GM12874 (cell line): ENCODE data around the gene COL28A1.

Source experiments
- CTCF ChIP-seq: IDR thresholded peaks from 2 replicates; pipeline ENCODE4 v1.5.1; 2011; ENCODE audit warnings: low read depth, mild to moderate bottlenecking, control low read depth, low read length, moderate library complexity; ENCODE audit not compliant: insufficient read depth

The COL28A1 gene

GRCh38 chr7:7542251-7542835, 6.7 kb upstream of the COL28A1 start:
- TF ChIP-seq CTCF = no peak

- TF ChIP-seq CTCF = no peak
Measured at GRCh38 chr7:7539711-7540110, 4.0 kb upstream of the COL28A1 start.

- no peak for TF ChIP-seq CTCF
Measured at GRCh38 chr7:7539152-7539551, 3.5 kb upstream of the COL28A1 start.

GRCh38 chr7:7537711-7538110, 2.0 kb upstream of the COL28A1 start:
- no peak for TF ChIP-seq CTCF

- TF ChIP-seq CTCF = no peak
Measured at GRCh38 chr7:7536396-7537019, 835 bp upstream of the COL28A1 start.

GRCh38 chr7:7533831-7534430, 1.7 kb downstream of the COL28A1 start:
- TF ChIP-seq CTCF = no peak

GRCh38 chr7:7529328-7529727, 6.3 kb downstream of the COL28A1 start:
- no peak for TF ChIP-seq CTCF
